OCI-LY7 (cell line): ENCODE results near the gene NEMF. TPM values are rescaled to one million over a fixed set of nuclear protein-coding genes. Genes with fewer than 3 reads are reported as not detected.

Experiments
- BruUV-seq: library from RNA; stranded (reverse); fragments of 400-500 nt; replicated peaks from 2 replicates; lab custom pipeline; 2021; lab: Mats Ljungman, UMichigan
- CTCF ChIA-PET: fragments of 300-600 bp; sonication (Branson Sonifier 250); formaldehyde crosslinking; loops from one replicate; lab custom pipeline; 2022; ENCODE audit warnings: antibody characterized with exemption; ENCODE audit not compliant: unreplicated experiment; lab: Charles Lee
- POLR2A ChIA-PET: fragments of 300-600 bp; sonication (Branson Sonifier 250); formaldehyde crosslinking; loops from one replicate; lab custom pipeline; 2022; ENCODE audit warnings: antibody characterized with exemption; lab: Charles Lee
- DNase-seq: peaks from one replicate; pipeline ENCODE4 v3.0.0-alpha.2; 2015; ENCODE audit warnings: low spot score
- H2AFZ ChIP-seq: fragments of 200-600 bp; sonication (generic), shearing (Covaris generic); 2 replicates; pipeline ENCODE4 v1.6.1; 2014; ENCODE audit warnings: mild to moderate bottlenecking, antibody characterized with exemption, low read length, moderate library complexity
- H3K27ac ChIP-seq: fragments of 200-600 bp; sonication (generic); 2 replicates; pipeline ENCODE4 v1.5.1; 2014; ENCODE audit warnings: mixed run types, low read depth, mild to moderate bottlenecking, moderate library complexity, low read length, inconsistent platforms; ENCODE audit not compliant: poor library complexity, severe bottlenecking
- H3K36me3 ChIP-seq: fragments of 200-600 bp; sonication (generic); 2 replicates; pipeline ENCODE4 v1.6.1; 2014; ENCODE audit warnings: mild to moderate bottlenecking, antibody characterized with exemption, low read length, moderate library complexity, mixed read lengths; ENCODE audit not compliant: insufficient read depth
- H3K4me1 ChIP-seq: fragments of 200-600 bp; sonication (generic); 2 replicates; pipeline ENCODE4 v1.5.1; 2014; ENCODE audit warnings: mild to moderate bottlenecking, low read length; ENCODE audit not compliant: insufficient read depth, poor library complexity, severe bottlenecking
- H3K4me2 ChIP-seq: fragments of 200-600 bp; sonication (generic); 2 replicates; pipeline ENCODE4 v1.6.1; 2014; ENCODE audit warnings: mild to moderate bottlenecking, low read length
- H3K4me3 ChIP-seq: fragments of 200-600 bp; sonication (generic); 2 replicates; pipeline ENCODE4 v1.5.1; 2014; ENCODE audit warnings: mild to moderate bottlenecking, low read depth, low read length; ENCODE audit not compliant: poor library complexity, severe bottlenecking
- H3K79me2 ChIP-seq: fragments of 200-600 bp; sonication (generic); 2 replicates; pipeline ENCODE4 v1.6.1; 2016; ENCODE audit warnings: low read depth, mild to moderate bottlenecking, low read length, moderate library complexity, mixed read lengths; ENCODE audit not compliant: insufficient read depth
- H3K9me2 ChIP-seq: fragments of 200-600 bp; sonication (generic); 2 replicates; pipeline ENCODE4 v1.6.1; 2016; ENCODE audit warnings: mild to moderate bottlenecking, low read length, mixed read lengths; ENCODE audit not compliant: insufficient read depth
- H3K9me3 ChIP-seq: fragments of 200-600 bp; sonication (generic); 2 replicates; pipeline ENCODE4 v1.6.1; 2014; ENCODE audit warnings: mild to moderate bottlenecking, mixed run types, low read length, mixed read lengths
- H4K20me1 ChIP-seq: fragments of 200-600 bp; sonication (generic); 2 replicates; pipeline ENCODE4 v1.6.1; 2014; ENCODE audit warnings: mild to moderate bottlenecking, antibody characterized with exemption, low read length, moderate library complexity, mixed read lengths; ENCODE audit not compliant: insufficient read depth
- CTCF ChIP-seq: fragments of 200-600 bp; sonication (generic); conservative IDR thresholded peaks from 2 replicates; pipeline ENCODE4 v1.5.1; 2014; ENCODE audit warnings: mild to moderate bottlenecking, antibody characterized with exemption, low read length, moderate library complexity, mixed read lengths
- EZH2phosphoT487 ChIP-seq: fragments of 200-600 bp; sonication (generic); IDR thresholded peaks from 2 replicates; pipeline ENCODE4 v1.6.1; 2018; ENCODE audit warnings: low read depth, borderline replicate concordance, mild to moderate bottlenecking, mixed run types, antibody characterized with exemption, low read length, moderate library complexity, mixed read lengths
- intact Hi-C: fragments of 100-400 bp; cut with micrococcal nuclease; formaldehyde crosslinking; loops from one replicate; pipeline ENCODE4 v1.10.0; 2022; ENCODE audit not compliant: unreplicated experiment
- total RNA-seq, 2 experiments: library from RNA; depleted of rRNA in 1 of 2; stranded (reverse); fragments of >200 nt in 1 of 2; shearing (Covaris generic) in 1 of 2; gene quantifications; 2 replicates each; pipeline ENCODE4 v1.2.3, GENCODE V29; 2014 to 2022

Gene NEMF
- total RNA-seq, 2 experiments from 2014 or later, result 63.2 to 79.4 TPM

- Histone ChIP-seq H4K20me1 (no peaks in the 10 kb centered on the region), H3K4me2 (peak overlapping the region; percentile 84), H3K79me2 (peaks cover 32% of the 10 kb centered on the region), H3K27ac (no peak overlapping the region), H3K36me3 (peaks cover 23% of the 10 kb centered on the region), H3K4me1 (peaks cover 52% of the 10 kb centered on the region), H2AFZ (no peak overlapping the region; the same call in 1 of the 2 replicates), H3K9me3 (no peaks in the 10 kb centered on the region), H3K9me2 (no peaks in the 10 kb centered on the region), H3K4me3 (peak overlapping the region; percentile 93)
- CTCF ChIA-PET, result interaction anchor here (0.7 to 1.5 kb wide), 2 partner anchors 8 to 9 kb away, joined by 3 read pairs; no protein-coding TSS in a partner anchor
- POLR2A ChIA-PET, result interaction anchor here (0.5 to 4.4 kb wide), 5 partner anchors 9 to 1649 kb away, joined by 3 to 50 read pairs (median 5); partner anchors contain the start of genes MGAT2 and RPL36AL
- peak; percentile 48 for DNase-seq
- intact Hi-C loops, result loop anchor here (1.0 to 5.0 kb wide), 2 partner anchors 219 to 679 kb away; partner anchors contain the start of gene MAP4K5
- no peak for TF ChIP-seq EZH2phosphoT487
- peak; percentile 53; the same call in 1 of the 2 replicates for TF ChIP-seq CTCF
- BruUV-seq, result no TSS peak
These were observed 1.2 kb upstream of the NEMF start for GRCh38 chr14:49853572-49854375.

- Histone ChIP-seq H3K4me2 (peak overlapping the region; percentile 84), H3K27ac (peak overlapping the region; percentile 55), H3K36me3 (peaks cover 28% of the 10 kb centered on the region), H3K4me1 (peaks cover 45% of the 10 kb centered on the region), H3K9me3 (no peaks in the 10 kb centered on the region), H3K79me2 (peaks cover 32% of the 10 kb centered on the region), H2AFZ (peak overlapping the region; percentile 82), H3K4me3 (peak overlapping the region; percentile 93), H3K9me2 (no peaks in the 10 kb centered on the region), H4K20me1 (no peaks in the 10 kb centered on the region)
- ChIA-PET CTCF (interaction anchor here (0.7 to 2.3 kb wide), 4 partner anchors 9 to 264 kb away, joined by 3 to 20 read pairs (median 4); partner anchors contain the start of genes DNAAF2 and VCPKMT), POLR2A (interaction anchor here (0.5 to 4.4 kb wide), 11 partner anchors 9 to 1650 kb away, joined by 3 to 50 read pairs (median 7); partner anchors contain the start of genes KLHDC2, MGAT2, RPL36AL and RPS29)
- intact Hi-C loops, result loop anchor here (1.0 to 5.0 kb wide), 2 partner anchors 219 to 679 kb away; partner anchors contain the start of gene MAP4K5
- no peak for DNase-seq
- BruUV-seq, result no TSS peak
- TF ChIP-seq CTCF (peak; percentile 40; the same call in 1 of the 2 replicates), EZH2phosphoT487 (no peak)
These were observed 530 bp upstream of the NEMF start for GRCh38 chr14:49853158-49853477.
